Retinal pigment epithelial cell (primary cell): Measurements from ENCODE around the gene SLC25A3.
"Not testable (repeated sequence)": the region's sequence is repeated elsewhere in the genome, so short reads cannot be mapped to it uniquely, and the experiment has no call there.

Experiments used
- DNase-seq: peaks from one replicate; pipeline ENCODE4 v3.0.0-alpha.2; 2010; ENCODE audit warnings: low read depth
- H3K4me3 ChIP-seq: 2 replicates; pipeline ENCODE4 v1.5.1; 2011; ENCODE audit warnings: mild to moderate bottlenecking, low read length, control low read depth, moderate library complexity
- CTCF ChIP-seq: conservative IDR thresholded peaks from 2 replicates; pipeline ENCODE4 v1.5.1; 2011; ENCODE audit warnings: low read depth, low read length, control low read depth, inconsistent platforms

The SLC25A3 gene

GRCh38 chr12:98592825-98593322, 612 bp upstream of the SLC25A3 start:
- no peak for DNase-seq
- peak overlapping the region; percentile 50 for H3K4me3 ChIP-seq
- no peak for TF ChIP-seq CTCF

GRCh38 chr12:98594050-98594835, 757 bp downstream of the SLC25A3 start:
- DNase-seq = no peak
- no peak for TF ChIP-seq CTCF
- H3K4me3 ChIP-seq = peak overlapping the region; percentile 98

- no peak for TF ChIP-seq CTCF
- peak; percentile 51 for DNase-seq
- H3K4me3 ChIP-seq = peak overlapping the region; percentile 98
Measured at GRCh38 chr12:98595243-98595988, 1.9 kb downstream of the SLC25A3 start.

GRCh38 chr12:98597313-98597712, 3.8 kb downstream of the SLC25A3 start:
- not testable (repeated sequence) for DNase-seq, H3K4me3 ChIP-seq

- no peak overlapping the region for H3K4me3 ChIP-seq
- DNase-seq = no peak
- no peak for TF ChIP-seq CTCF
Measured at GRCh38 chr12:98601924-98602323, 8.4 kb downstream of the SLC25A3 start.

- no peak overlapping the region for H3K4me3 ChIP-seq
- no peak for DNase-seq
- TF ChIP-seq CTCF = peak; percentile 19
Measured at GRCh38 chr12:98606359-98606988, 13.0 kb downstream of the SLC25A3 start.

GRCh38 chr12:98610596-98610995, 17.1 kb downstream of the SLC25A3 start:
- no peak overlapping the region for H3K4me3 ChIP-seq
- no peak for TF ChIP-seq CTCF
- no peak for DNase-seq
